HG02852 (cell line): Measurements from ENCODE around the gene FAM78A.
A peak's percentile ranks its signal among the peaks of the same experiment; 100 is the strongest.

ENCODE experiments used
- ATAC-seq: cut with Tn5 transposase; IDR thresholded peaks from one replicate; pipeline ENCODE4 v1.9.1; 2021; ENCODE audit warnings: mild to moderate bottlenecking, moderate library complexity; ENCODE audit not compliant: unreplicated experiment

FAM78A gene

GRCh38 chr9:131240047-131240921 lies 36.0 kb downstream of the FAM78A start:
- ATAC-seq: no peak

GRCh38 chr9:131239161-131239975 lies 36.9 kb downstream of the FAM78A start:
- no peak for ATAC-seq

- peak; percentile 13 for ATAC-seq
Observed at GRCh38 chr9:131238402-131239021, 37.8 kb downstream of the FAM78A start.

- ATAC-seq: peak; percentile 84
Observed at GRCh38 chr9:131237931-131238401, 38.3 kb downstream of the FAM78A start.

- ATAC-seq: no peak
Observed at GRCh38 chr9:131237291-131237690, 39.0 kb downstream of the FAM78A start.

GRCh38 chr9:131236761-131237160 lies 39.5 kb downstream of the FAM78A start:
- no peak for ATAC-seq

- ATAC-seq: no peak
Observed at GRCh38 chr9:131236161-131236560, 40.1 kb downstream of the FAM78A start.

GRCh38 chr9:131235480-131235851 lies 40.8 kb downstream of the FAM78A start:
- no peak for ATAC-seq

GRCh38 chr9:131234799-131235479 lies 41.4 kb downstream of the FAM78A start:
- no peak for ATAC-seq

GRCh38 chr9:131233995-131234394 lies 42.3 kb downstream of the FAM78A start:
- no peak for ATAC-seq

GRCh38 chr9:131233556-131233955 lies 42.8 kb downstream of the FAM78A start:
- no peak for ATAC-seq

- no peak for ATAC-seq
Observed at GRCh38 chr9:131228988-131229387, 47.3 kb downstream of the FAM78A start.

GRCh38 chr9:131227959-131228460 lies 48.3 kb downstream of the FAM78A start:
- ATAC-seq: no peak

- no peak for ATAC-seq
Observed at GRCh38 chr9:131227112-131227958, 49.0 kb downstream of the FAM78A start.

- no peak for ATAC-seq
Observed at GRCh38 chr9:131226226-131226625, 50.1 kb downstream of the FAM78A start.

- no peak for ATAC-seq
Observed at GRCh38 chr9:131222460-131222859, 53.9 kb downstream of the FAM78A start.

- ATAC-seq: no peak
Observed at GRCh38 chr9:131220485-131220884, 55.8 kb downstream of the FAM78A start.

GRCh38 chr9:131218370-131218769 lies 57.9 kb downstream of the FAM78A start:
- ATAC-seq: no peak

- ATAC-seq: no peak
Observed at GRCh38 chr9:131217331-131218031, 58.8 kb downstream of the FAM78A start.
